Measurements from ENCODE around the gene ACTL6B.

ACTL6B gene

DNA sequence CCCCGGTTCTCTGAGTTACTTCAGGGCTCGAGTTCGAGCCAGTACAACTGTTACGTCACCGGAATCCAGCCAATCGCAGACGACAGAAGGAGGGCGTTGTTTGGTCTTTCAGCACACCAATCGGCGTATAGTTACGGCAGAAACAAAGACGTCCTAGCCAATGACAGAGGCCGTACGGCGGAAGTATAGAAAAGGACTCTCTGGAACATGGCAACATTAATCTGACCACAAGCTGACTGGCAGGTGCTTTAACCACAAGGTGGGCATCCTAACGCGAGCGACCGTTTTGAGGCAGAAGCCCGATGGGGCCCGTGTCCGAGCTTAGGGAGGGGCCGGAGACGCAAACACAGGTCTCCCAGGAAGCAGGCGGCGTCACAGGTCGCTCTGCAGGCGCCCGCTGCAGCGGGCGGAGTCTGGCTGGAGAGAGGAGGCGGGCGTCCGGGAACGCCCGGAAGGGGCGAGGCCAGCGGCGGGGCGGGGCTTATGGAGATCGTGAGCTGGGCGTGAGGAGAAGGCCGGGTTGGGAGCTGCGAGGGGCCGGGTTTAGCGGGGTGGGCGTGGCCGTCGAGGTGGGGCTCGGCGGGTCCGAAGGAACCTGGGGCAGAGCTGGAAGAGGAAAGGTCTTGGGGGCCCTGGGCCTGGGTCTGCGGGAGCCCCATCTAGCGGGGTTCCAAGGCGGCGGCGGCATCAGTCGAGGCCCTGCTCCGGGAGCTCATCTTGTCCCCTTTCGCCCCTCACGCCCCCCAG lies 44.1 kb downstream of the ACTL6B start, which contains the start of gene MOSPD3:
MOSPD3 (plus strand) TSS at position 558 of the 747 bp plus-strand sequence. CDS start 252 bp downstream, outside the sequence.
- peaks cover 12% of the 10 kb centered on the region for H3K4me1 Mint-ChIP-seq (ENCODE audit: low read depth)
- peak within 1 kb of the TSS; percentile 100 for H3K27ac Mint-ChIP-seq
- peaks cover 18% of the 10 kb centered on the region for H3K36me3 Mint-ChIP-seq (ENCODE audit: low read depth)
- peak within 1 kb of the TSS; percentile 98 for H3K4me3 Mint-ChIP-seq
- no peaks in the 10 kb centered on the region for H3K9me3 Mint-ChIP-seq
- H3K27me3 Mint-ChIP-seq (ENCODE audit: low read depth) = peaks cover 5% of the 10 kb centered on the region

DNA sequence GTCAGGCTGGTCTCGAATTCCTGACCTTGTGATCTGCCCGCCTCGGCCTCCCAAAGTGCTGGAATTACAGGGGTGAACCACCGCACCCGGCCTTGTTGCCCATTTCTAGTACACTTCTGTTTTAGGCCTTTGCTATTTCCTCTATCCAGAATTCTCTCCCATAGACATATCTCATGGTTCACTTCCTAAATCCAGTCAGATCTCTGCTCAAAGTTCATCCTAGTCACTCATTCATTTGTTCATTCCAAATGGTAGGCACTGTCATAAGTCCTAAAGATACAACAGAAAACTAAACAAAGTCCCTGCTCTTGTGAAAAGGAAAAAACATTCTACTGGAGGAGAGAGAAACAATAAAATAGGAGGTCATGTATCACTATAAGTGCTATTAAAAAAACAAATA lies 46.3 kb downstream of the ACTL6B start:
- no peak overlapping the region for H3K27ac Mint-ChIP-seq
- peaks cover 13% of the 10 kb centered on the region for H3K4me1 Mint-ChIP-seq (ENCODE audit: low read depth)
- H3K36me3 Mint-ChIP-seq (ENCODE audit: low read depth) = peaks cover 5% of the 10 kb centered on the region
- H3K27me3 Mint-ChIP-seq (ENCODE audit: low read depth) = peaks cover 14% of the 10 kb centered on the region
- no peak overlapping the region for H3K4me3 Mint-ChIP-seq
- H3K9me3 Mint-ChIP-seq = no peaks in the 10 kb centered on the region

DNA sequence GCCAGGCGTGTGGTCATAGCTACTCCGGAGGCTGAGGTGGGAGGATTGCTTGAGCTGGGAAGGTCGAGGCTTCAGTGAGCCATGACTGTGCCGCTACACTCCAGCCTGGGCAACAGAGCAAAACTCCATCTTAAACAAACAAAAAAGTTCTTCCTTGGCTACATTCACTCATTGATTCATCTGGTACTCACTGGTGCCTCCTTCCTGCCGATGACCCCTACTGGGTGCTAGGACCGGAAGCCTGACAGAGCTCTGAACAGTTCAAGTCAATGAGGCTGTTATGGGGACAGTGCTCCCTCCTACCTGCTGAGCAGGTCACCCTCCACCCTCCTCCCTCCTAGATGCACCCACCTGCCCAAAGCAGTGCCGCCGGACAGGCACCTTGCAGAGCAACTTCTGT lies 49.1 kb downstream of the ACTL6B start:
- no peak overlapping the region for H3K4me3 Mint-ChIP-seq
- H3K9me3 Mint-ChIP-seq = no peaks in the 10 kb centered on the region
- H3K27me3 Mint-ChIP-seq (ENCODE audit: low read depth) = peaks cover 14% of the 10 kb centered on the region
- no peak overlapping the region for H3K27ac Mint-ChIP-seq
- H3K4me1 Mint-ChIP-seq (ENCODE audit: low read depth) = peaks cover 9% of the 10 kb centered on the region
- H3K36me3 Mint-ChIP-seq (ENCODE audit: low read depth) = no peaks in the 10 kb centered on the region

DNA sequence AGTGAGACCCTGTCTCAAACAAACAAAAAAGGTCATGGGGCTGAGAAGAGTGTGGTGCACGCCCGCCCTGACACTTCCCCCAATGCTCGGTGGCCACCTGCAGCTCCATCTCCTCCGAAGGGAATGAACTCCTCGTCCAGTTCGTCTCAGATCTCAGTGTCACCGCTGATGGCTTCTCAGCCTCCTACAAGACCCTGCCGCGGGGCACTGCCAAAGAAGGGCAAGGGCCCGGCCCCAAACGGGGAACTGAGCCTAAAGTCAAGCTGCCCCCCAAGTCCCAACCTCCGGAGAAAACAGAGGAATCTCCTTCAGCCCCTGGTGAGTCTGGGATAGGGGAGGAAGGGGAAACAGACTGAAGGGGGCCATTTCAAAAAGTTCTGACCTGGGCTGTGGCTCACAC lies 49.9 kb downstream of the ACTL6B start:
- Mint-ChIP-seq H3K4me3 (no peak overlapping the region), H3K9me3 (no peaks in the 10 kb centered on the region), H3K36me3 (ENCODE audit: low read depth) (no peaks in the 10 kb centered on the region), H3K27ac (no peak overlapping the region), H3K4me1 (ENCODE audit: low read depth) (peaks cover 9% of the 10 kb centered on the region), H3K27me3 (ENCODE audit: low read depth) (peaks cover 14% of the 10 kb centered on the region)

DNA sequence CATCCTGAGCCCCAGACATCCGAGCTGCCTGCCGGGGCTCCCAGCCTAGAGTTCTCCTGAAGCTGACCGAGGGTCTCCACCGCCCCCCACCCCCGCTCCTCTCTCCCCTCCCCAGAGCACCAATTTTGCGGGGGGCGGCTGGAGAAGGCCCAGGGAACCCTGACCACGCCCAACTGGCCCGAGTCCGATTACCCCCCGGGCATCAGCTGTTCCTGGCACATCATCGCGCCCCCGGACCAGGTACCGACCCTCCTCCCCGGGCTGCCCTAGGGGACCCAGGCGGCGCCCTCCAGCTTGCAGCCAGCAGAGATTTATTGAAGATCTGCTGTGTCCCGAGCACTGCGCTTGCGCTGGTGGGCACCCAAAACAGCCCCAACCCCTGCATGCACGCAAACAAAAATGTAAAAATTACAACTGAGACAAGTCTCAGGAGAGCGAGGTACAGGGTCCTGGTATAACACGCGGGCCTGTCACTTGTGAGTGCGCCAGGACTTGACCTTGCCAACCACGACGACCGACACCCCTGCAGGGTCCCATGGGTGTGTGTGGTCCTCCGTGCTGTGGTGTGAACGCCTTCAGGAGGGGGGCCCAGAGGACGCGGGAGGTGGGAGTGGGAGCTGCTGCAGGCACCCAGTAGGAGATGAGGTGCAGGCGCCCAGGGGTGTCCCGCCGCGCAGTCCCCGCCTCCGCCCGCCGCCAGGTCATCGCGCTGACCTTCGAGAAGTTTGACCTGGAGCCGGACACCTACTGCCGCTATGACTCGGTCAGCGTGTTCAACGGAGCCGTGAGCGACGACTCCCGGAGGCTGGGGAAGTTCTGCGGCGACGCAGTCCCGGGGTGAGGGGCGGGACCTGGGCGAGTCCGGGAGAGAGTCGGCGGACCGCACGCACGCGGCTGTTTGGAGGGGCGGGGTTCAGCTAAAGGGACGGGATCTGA lies 51.0 kb downstream of the ACTL6B start:
- H3K4me3 Mint-ChIP-seq = peak overlapping the region; percentile 83
- peaks cover 14% of the 10 kb centered on the region for H3K27me3 Mint-ChIP-seq (ENCODE audit: low read depth)
- peaks cover 7% of the 10 kb centered on the region for H3K4me1 Mint-ChIP-seq (ENCODE audit: low read depth)
- H3K27ac Mint-ChIP-seq = no peak overlapping the region
- no peaks in the 10 kb centered on the region for H3K36me3 Mint-ChIP-seq (ENCODE audit: low read depth)
- no peaks in the 10 kb centered on the region for H3K9me3 Mint-ChIP-seq

DNA sequence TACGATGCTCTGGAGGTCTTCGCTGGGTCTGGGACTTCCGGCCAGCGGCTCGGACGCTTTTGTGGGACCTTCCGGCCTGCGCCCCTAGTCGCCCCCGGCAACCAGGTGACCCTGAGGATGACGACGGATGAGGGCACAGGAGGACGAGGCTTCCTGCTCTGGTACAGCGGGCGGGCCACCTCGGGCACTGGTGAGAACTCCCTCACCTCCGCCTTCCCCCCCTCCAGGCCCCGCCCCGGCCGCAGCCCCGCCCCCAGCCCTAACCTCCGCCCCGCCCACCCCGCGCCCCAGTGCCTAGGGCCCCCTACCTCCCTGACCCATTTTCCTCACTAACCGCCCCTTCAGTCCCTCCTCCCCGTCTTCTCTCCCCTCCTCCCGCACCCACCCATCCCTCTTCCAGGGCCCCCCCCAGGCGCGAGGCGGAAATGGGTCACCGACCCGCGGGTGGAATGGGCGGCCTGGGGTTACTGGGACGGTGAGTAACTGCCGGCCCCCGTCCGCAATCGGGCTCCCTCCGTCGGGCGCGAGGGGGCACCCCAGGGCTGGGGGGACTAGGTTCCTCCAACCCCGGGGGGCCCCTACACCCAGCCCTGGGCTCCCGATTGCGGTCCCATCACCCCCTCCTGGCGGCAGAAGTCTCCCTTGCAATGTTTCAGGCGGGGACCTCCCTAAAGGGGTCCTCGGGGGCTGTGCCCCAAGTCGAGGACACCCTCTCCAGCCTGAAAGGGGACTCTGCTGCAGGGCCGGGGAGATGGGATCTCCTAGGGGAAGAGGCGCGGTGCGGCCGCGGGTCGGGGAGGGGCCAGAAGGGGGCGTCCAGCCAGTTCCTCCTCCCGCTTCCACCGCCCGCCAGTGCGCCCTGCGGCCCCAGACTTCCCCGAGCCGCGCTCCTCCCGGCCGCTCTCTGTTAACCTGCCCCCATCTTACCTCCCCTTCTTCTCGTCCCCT lies 51.9 kb downstream of the ACTL6B start:
- H3K4me3 Mint-ChIP-seq = peak overlapping the region; percentile 83
- H3K27me3 Mint-ChIP-seq (ENCODE audit: low read depth) = peaks cover 14% of the 10 kb centered on the region
- H3K4me1 Mint-ChIP-seq (ENCODE audit: low read depth) = peaks cover 7% of the 10 kb centered on the region

DNA sequence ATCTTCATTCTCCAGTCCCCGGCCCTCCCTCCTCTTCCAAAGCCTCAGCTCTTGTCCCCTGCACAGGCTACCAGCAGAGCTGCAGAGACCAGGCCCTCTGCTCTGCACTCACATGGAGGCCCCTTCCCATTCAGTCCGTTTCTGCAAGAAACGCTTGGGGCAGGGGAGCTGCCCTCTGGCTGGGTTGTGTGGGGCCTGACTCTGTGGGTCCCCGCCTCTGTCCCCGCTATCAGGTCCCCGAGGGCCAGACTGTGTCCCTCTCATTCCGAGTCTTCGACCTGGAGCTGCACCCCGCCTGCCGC lies 52.6 kb downstream of the ACTL6B start:
- no peaks in the 10 kb centered on the region for H3K36me3 Mint-ChIP-seq (ENCODE audit: low read depth)
- peak overlapping the region; percentile 87 for H3K27ac Mint-ChIP-seq
- H3K27me3 Mint-ChIP-seq (ENCODE audit: low read depth) = peaks cover 14% of the 10 kb centered on the region
- H3K4me1 Mint-ChIP-seq (ENCODE audit: low read depth) = peaks cover 7% of the 10 kb centered on the region
- peak overlapping the region; percentile 77 for H3K4me3 Mint-ChIP-seq
- no peaks in the 10 kb centered on the region for H3K9me3 Mint-ChIP-seq

More for the DNA sequence above, 51.9 kb downstream of the ACTL6B start:
- Mint-ChIP-seq H3K27ac (peak overlapping the region; percentile 87), H3K9me3 (no peaks in the 10 kb centered on the region), H3K36me3 (ENCODE audit: low read depth) (no peaks in the 10 kb centered on the region)

DNA sequence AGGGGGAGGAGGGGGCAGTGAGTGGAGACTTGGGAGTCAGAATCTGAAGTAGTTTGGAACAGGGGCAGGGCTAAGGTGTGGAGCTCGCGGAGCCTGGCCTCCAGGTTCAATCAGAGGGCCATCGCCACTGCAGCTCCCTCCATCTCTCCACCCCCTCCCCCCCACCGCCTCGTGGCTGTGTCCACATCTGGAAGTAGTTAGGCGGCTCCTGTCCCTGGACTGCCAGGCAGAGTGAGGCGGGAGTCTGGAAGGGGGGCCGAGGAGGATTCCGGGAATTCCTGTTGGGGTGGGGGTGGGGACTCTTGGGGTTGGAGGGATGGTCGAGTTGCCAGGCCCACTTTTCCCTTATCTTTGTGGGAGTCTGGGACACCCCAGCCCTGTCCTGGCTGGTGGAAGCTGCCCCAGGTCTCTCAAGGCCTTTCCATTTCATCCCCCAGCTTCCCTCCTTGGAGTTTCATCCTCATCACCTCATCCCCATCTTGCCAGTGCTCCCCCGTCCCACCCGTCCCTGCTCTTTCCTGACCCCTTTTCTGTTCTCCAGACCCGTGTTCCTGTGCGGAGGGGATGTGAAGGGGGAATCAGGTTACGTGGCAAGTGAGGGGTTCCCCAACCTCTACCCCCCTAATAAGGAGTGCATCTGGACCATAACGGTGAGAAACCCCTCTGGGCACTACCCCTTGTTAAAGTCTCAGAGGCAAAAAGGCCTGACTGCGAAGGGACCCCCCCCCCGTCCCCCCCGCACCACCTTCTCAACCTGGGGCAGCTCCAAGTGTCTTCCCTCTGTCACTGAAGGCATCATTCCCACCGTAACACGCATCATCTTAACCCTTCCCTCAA lies 53.1 kb downstream of the ACTL6B start:
- Mint-ChIP-seq H3K27ac (no peak overlapping the region), H3K9me3 (no peaks in the 10 kb centered on the region), H3K27me3 (ENCODE audit: low read depth) (peaks cover 14% of the 10 kb centered on the region)

DNA sequence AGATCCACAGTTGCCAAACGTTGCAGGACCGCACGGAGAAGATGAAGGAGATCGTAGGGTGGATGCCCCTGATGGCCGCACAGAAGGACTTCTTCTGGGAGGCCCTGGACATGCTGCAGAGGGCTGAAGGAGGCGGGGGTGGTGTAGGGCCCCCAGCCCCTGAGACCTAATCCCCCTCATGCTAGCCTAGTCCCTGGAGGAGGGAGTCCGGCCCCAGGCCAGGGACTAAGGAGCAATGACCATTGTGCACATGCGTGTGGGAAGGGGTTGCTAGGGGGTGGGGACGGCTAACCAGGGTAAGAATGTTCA lies 55.6 kb downstream of the ACTL6B start:
- Mint-ChIP-seq H3K4me3 (no peak overlapping the region), H3K4me1 (ENCODE audit: low read depth) (peaks cover 10% of the 10 kb centered on the region), H3K36me3 (ENCODE audit: low read depth) (no peaks in the 10 kb centered on the region), H3K9me3 (no peaks in the 10 kb centered on the region), H3K27me3 (ENCODE audit: low read depth) (peaks cover 4% of the 10 kb centered on the region), H3K27ac (no peak overlapping the region)

More for the DNA sequence above, 53.1 kb downstream of the ACTL6B start:
- Mint-ChIP-seq H3K4me3 (peak overlapping the region; percentile 77), H3K36me3 (ENCODE audit: low read depth) (no peaks in the 10 kb centered on the region), H3K4me1 (ENCODE audit: low read depth) (peaks cover 10% of the 10 kb centered on the region)

DNA sequence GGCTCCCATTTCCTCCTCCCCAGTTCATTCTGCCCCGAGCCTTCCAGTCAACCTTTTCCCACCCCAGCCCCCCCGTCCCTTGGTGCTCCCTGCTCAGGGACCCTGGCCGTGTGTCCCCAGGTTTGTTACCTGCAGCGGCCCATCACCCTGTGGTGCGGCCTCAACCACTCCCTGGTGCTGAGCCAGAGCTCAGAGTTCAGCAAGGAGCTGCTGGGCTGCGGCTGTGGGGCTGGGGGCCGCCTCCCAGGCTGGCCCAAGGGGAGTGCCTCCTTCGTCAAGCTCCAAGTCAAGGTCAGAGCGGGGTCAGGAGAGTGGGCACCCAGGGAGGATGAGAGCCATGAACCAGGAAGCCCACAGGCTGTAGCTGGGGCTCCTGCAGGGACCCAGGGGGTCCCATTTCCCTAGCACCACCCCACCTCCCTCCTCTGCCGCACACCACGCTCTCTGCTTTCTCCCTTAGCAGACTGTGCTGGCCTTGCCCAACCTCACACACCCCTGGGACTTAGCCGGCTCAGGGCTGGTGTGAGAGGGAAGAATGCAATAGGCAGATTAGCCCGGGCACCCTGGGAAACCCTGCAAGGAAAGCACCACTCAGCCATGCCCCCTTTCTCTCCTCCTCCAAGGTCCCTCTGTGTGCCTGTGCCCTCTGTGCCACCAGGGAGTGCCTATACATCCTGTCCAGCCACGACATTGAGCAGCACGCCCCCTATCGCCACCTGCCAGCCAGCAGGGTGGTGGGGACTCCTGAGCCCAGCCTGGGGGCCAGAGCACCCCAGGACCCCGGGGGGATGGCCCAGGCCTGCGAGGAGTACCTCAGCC lies 56.1 kb downstream of the ACTL6B start:
- Mint-ChIP-seq H3K9me3 (no peaks in the 10 kb centered on the region), H3K36me3 (ENCODE audit: low read depth) (no peaks in the 10 kb centered on the region), H3K4me1 (ENCODE audit: low read depth) (peaks cover 7% of the 10 kb centered on the region), H3K27ac (no peak overlapping the region), H3K27me3 (ENCODE audit: low read depth) (peaks cover 2% of the 10 kb centered on the region), H3K4me3 (no peak overlapping the region)

DNA sequence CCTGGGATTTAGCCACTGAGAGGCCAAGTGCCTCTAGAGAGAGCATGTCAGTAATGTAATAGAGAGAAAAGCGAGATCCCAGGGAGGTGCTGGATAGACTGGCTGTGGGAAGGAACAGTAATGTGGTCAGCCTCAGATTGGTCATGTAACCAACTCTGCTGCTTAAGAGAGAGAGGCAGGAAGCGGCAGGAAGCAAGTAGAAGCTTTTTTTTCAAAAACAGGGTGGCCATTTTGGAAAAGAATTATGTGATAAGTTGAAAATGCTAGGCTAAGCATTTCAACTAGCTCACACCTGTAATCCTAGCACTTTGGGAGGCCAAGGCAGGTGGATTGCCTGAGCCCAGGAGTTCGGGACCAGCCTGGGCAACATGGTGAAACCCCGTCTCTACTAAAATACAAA lies 57.8 kb downstream of the ACTL6B start:
- no peaks in the 10 kb centered on the region for H3K36me3 Mint-ChIP-seq (ENCODE audit: low read depth)

DNA sequence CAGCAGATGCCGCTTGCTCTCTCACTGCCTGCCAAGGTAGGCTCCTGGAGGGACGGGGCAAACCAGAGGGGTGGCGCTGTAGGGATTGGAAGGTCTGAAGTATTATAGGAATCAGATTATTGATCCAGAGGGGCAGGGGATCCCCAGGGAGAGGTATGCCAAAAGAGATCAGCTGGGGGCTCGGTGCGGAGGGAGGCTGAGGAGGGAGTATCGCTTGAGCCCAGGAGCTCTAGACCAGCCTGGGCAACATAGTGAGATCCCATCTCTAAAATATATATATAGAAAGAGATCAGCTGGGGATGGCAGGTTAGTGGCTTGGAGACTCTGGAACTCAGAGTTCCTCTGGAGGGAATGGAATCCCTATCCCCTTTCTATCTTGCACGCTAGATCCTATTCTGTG lies 61.1 kb downstream of the ACTL6B start:
- Mint-ChIP-seq H3K27ac (no peak overlapping the region), H3K27me3 (ENCODE audit: low read depth) (peaks cover 9% of the 10 kb centered on the region), H3K4me3 (no peak overlapping the region), H3K9me3 (no peaks in the 10 kb centered on the region), H3K4me1 (ENCODE audit: low read depth) (peaks cover 3% of the 10 kb centered on the region), H3K36me3 (ENCODE audit: low read depth) (no peaks in the 10 kb centered on the region)

More for the DNA sequence above, 57.8 kb downstream of the ACTL6B start:
- Mint-ChIP-seq H3K4me1 (ENCODE audit: low read depth) (peaks cover 3% of the 10 kb centered on the region), H3K9me3 (no peaks in the 10 kb centered on the region), H3K4me3 (no peak overlapping the region), H3K27ac (no peak overlapping the region), H3K27me3 (ENCODE audit: low read depth) (peaks cover 4% of the 10 kb centered on the region)

Data from T-helper 1 cell treated with Interleukin-12 subunit alpha and Interleukin-12 subunit beta and Interleukin-4 antibody, amounts not matched to agents 30 μg/mL and 1 μg/mL, for 36 hours (primary cell).